Prostate gland (tissue), 2 donors: ENCODE measurements around the gene DBX1. TPM values are rescaled to one million over a fixed set of nuclear protein-coding genes. Genes with fewer than 3 reads are reported as not detected.
"Not testable (repeated sequence)": the region's sequence is repeated elsewhere in the genome, so short reads cannot be mapped to it uniquely, and the experiment has no call there.

Experiments used
- DNase-seq: peaks from one replicate; pipeline ENCODE4 v3.0.0-alpha.2; 2019; ENCODE audit warnings: low spot score
- H3K27ac ChIP-seq, 2 donors: fragments of 200-600 bp; sonication (generic); 2 replicates each; pipeline ENCODE4 v1.5.1; 2017 to 2019
- H3K27me3 ChIP-seq: fragments of 200-600 bp; sonication (generic); replicated peaks from 2 replicates; pipeline ENCODE4 v1.5.1; 2019; ENCODE audit not compliant: insufficient read depth
- H3K36me3 ChIP-seq, 2 donors: fragments of 200-600 bp; sonication (generic); 1 replicate in 1 of 2; 2 replicates in 1 of 2; pipeline versions ENCODE4 v1.5.1 to v1.8.1; 2017 to 2019
- H3K4me1 ChIP-seq: fragments of 200-600 bp; sonication (generic); replicated peaks from 2 replicates; pipeline ENCODE4 v1.5.1; 2019
- H3K4me3 ChIP-seq, 2 donors: fragments of 200-600 bp; sonication (generic); 2 replicates each; pipeline ENCODE4 v1.5.1; 2017 to 2019
- H3K9me3 ChIP-seq: fragments of 200-600 bp; sonication (generic); 2 replicates; pipeline ENCODE4 v1.5.1; 2017
- POLR2A ChIP-seq: fragments of 450-650 bp; IDR thresholded peaks from one replicate; pipeline ENCODE4 v1.6.1; 2016; ENCODE audit warnings: antibody characterized with exemption, mild to moderate bottlenecking
- POLR2AphosphoS5 ChIP-seq: sonication (generic); formaldehyde crosslinking; IDR thresholded peaks from one replicate; pipeline ENCODE4 v1.6.1; 2017; ENCODE audit warnings: antibody characterized with exemption
- WGBS: methylation state at CpG from one replicate; pipeline ENCODE4 v1.1.5; 2018; 5-methylcytosine and 5-hydroxymethylcytosine counted together
- intact Hi-C: fragments of 100-400 bp; cut with DNase I; formaldehyde crosslinking; loops from one replicate; pipeline ENCODE4 v1.14.2; 2022
- total RNA-seq, 2 donors: library from RNA; depleted of rRNA; stranded (reverse); fragments of >200 nt; gene quantifications; one replicate each; pipeline ENCODE4 v1.1.0, GENCODE V29; 2016
- TF ChIP-seq, protein P1 (sequence below), 4 experiments: fragments of 200-600 bp in 2 of 4; fragments of 450-650 bp in 2 of 4; sonication (generic) in 2 of 4; IDR thresholded peaks; 1 replicate in 3 of 4; 2 replicates in 1 of 4; pipeline ENCODE4 v1.5.1; 2016 to 2019; ENCODE audit warnings: antibody characterized with exemption in 4 of 4, mild to moderate bottlenecking in 2 of 4, moderate library complexity in 2 of 4

Gene DBX1
- total RNA-seq, 2 donors from 2014 or later, result not detected

DNA sequence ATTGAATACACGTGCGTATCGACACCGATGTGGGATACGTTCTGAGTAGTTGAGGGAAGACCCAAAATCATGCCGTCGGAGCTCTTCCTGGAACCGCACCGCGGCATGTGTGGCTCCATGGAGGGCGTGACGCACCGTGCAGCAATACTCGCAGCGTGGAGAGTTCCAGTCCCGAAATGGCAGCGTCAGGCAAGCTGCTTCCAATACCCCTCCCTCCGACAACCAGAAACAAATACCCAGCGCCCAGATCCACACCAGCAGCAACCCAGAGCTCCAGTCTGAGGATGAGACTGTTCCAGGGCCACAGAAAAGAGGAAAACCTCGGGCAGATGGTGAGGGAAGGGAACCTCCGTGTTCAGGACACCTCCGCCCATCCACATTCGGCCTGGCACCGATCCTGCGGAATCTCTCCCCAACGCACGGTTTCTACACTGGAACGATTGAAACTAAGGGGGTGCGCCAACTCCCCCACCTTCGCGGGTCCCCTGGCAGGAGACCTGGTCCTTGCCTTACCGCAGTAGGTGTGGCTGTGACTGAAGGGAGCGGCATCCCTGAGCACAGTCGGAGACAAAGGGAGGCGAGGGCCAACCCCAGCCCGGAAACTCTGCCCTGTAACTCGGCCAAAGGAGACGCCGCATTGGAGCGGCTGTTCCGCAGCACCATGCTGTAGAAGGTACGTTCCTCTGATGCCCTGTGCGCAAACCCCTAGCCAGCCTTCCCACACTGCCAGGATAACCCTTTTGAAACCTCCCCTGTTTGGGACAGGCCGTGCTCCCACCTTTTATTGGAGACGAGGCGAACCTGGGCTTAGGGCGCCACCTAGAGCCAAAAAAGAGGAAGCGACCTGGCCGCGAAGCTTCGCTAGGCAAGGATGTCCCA, 28.2 kb downstream of the DBX1 start:
- H3K4me3 ChIP-seq, result peak overlapping the region; percentile 16 to 26
- peak; percentile 50 for DNase-seq
- WGBS, result 20% methylated on average over 51 of the region's 51 CpGs
- H3K9me3 ChIP-seq, result no peaks in the 10 kb centered on the region
- no peaks in the 10 kb centered on the region for H3K27me3 ChIP-seq
- no peak for TF ChIP-seq POLR2AphosphoS5
- TF ChIP-seq, protein P1, sequence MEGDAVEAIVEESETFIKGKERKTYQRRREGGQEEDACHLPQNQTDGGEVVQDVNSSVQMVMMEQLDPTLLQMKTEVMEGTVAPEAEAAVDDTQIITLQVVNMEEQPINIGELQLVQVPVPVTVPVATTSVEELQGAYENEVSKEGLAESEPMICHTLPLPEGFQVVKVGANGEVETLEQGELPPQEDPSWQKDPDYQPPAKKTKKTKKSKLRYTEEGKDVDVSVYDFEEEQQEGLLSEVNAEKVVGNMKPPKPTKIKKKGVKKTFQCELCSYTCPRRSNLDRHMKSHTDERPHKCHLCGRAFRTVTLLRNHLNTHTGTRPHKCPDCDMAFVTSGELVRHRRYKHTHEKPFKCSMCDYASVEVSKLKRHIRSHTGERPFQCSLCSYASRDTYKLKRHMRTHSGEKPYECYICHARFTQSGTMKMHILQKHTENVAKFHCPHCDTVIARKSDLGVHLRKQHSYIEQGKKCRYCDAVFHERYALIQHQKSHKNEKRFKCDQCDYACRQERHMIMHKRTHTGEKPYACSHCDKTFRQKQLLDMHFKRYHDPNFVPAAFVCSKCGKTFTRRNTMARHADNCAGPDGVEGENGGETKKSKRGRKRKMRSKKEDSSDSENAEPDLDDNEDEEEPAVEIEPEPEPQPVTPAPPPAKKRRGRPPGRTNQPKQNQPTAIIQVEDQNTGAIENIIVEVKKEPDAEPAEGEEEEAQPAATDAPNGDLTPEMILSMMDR (IDR thresholded peaks at IDR 0.05), result peak; percentile 44 to 88 (median 69)
- intact Hi-C loops, result loop anchor here (1.0 to 5.0 kb wide), 2 partner anchors 181 to 575 kb away; no protein-coding TSS in a partner anchor
- no peak overlapping the region for H3K27ac ChIP-seq
- H3K36me3 ChIP-seq, result no peaks in the 10 kb centered on the region
- no peaks in the 10 kb centered on the region for H3K4me1 ChIP-seq

DNA sequence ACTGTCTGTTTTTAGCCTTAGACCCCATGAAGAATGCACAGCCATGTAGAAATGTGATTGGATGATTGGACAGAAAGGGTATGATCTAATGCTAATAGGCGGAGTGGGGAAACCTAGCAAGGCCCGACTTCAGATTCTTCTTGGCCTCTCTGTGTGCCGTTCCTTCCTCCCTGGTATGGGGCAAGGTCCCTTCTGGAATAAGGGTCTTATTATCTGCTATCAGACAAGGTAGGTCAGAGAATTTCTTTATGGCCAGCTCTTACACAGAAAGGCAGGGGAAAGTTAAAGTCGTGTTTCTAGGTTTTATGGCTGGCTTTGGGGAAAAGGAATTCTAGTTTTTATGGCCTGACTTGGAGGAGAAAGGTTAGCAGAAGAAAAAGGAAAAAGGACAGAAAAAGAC, 30.6 kb downstream of the DBX1 start:
- WGBS, result 72% methylated on average over 4 of the region's 4 CpGs
- H3K27ac ChIP-seq, result no peak overlapping the region
- no peaks in the 10 kb centered on the region for H3K36me3 ChIP-seq
- H3K27me3 ChIP-seq, result no peaks in the 10 kb centered on the region
- no peaks in the 10 kb centered on the region for H3K9me3 ChIP-seq
- TF ChIP-seq, protein P1 (IDR thresholded peaks at IDR 0.05), result no peak
- TF ChIP-seq POLR2AphosphoS5, result no peak
- no peak for TF ChIP-seq POLR2A
- no peaks in the 10 kb centered on the region for H3K4me1 ChIP-seq
- intact Hi-C loops, result loop anchor here (2.0 to 5.0 kb wide), 3 partner anchors 179 to 572 kb away; no protein-coding TSS in a partner anchor
- no peak overlapping the region for H3K4me3 ChIP-seq
- no peak for DNase-seq

DNA sequence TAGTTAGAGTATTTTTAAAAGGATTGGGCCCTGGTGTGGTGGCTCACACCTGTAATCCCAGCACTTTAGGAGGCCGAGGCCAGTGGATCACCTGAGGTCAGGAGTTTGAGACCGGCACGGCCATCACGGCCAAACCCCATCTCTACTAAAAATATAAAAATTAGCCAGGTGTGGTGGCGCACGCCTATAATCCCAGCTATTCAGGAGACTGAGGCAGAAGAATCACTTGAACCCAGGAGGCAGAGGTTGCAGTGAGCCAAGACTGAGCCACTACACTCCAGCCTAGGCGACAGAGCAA, 31.8 kb downstream of the DBX1 start:
- intact Hi-C loops, result loop anchor here (2.0 to 5.0 kb wide), 2 partner anchors 178 to 229 kb away; no protein-coding TSS in a partner anchor
- not testable (repeated sequence) for H3K27me3 ChIP-seq, H3K9me3 ChIP-seq, H3K4me3 ChIP-seq, H3K27ac ChIP-seq, H3K36me3 ChIP-seq, DNase-seq, H3K4me1 ChIP-seq
- 90% methylated on average over 7 of the region's 7 CpGs for WGBS

DNA sequence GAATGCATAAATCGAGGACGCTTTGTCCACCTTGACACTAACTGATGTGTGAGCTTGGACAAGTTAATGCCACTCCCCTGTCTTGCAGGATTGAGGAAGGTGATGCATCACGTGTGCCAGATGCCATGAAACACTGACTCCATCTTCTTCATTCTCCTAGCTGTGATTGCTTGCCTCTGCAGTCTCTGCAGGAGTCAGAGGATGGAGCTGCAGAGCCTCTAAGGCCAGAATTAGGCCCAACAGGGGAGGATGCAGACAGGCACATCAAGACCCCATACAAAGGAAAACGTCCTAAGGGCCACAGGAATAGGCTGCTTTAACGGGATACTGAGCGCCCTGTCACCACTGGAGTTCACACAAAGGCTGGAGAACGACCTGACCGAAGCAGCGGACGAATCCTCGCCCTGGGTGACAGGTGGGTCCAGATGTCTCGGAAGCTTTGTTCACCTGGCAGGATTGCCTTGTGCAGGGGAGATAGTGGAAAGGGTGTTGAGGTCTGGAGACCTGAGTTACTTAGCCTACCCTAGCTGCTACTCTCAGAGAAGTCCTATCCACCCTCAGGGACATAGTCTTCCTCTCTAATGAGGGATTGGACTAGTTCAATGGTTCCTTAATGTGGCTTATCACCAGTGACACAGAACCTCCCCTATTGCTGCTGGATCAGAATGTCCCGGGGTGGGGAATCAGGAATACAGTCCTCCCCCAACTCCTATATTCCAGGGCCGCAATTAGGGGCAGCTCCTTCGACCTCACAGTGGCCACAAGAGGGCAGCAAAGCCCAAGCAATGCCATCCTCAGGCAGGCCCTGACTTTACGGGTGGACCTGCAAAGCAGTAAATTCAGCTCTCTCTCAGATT, 32.4 kb downstream of the DBX1 start:
- DNase-seq, result peak; percentile 57
- intact Hi-C loops, result loop anchor here (2.0 to 5.0 kb wide), 2 partner anchors 177 to 229 kb away; no protein-coding TSS in a partner anchor
- H3K4me1 ChIP-seq, result no peaks in the 10 kb centered on the region

DNA sequence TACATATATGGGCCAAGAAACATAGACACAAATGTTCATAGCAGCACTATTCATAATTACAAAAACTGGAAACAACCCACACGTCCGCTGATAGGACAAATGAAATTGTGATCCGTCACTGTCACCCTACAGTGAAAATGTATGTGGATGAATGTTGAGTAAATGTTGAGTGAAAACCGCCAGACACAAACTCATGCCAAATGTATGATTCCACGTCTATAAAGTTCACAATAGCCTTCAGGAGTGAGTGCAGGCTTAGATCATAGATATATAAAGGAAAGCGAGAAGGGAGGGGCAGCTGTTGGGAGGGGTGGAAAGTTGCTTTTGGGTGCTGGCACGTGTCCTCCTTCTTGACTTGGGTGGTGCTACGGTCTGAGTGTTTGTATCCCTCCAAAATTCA, 33.6 kb downstream of the DBX1 start:
- DNase-seq, result no peak
- Histone ChIP-seq H3K27me3 (no peaks in the 10 kb centered on the region), H3K4me3 (no peak overlapping the region), H3K36me3 (no peaks in the 10 kb centered on the region), H3K4me1 (no peaks in the 10 kb centered on the region), H3K27ac (no peak overlapping the region), H3K9me3 (no peaks in the 10 kb centered on the region)
- intact Hi-C loops, result loop anchor here (5.0 kb wide), 1 partner anchor 231 kb away; no protein-coding TSS in a partner anchor
- WGBS, result 84% methylated on average over 8 of the region's 8 CpGs
- TF ChIP-seq POLR2A, result no peak
- TF ChIP-seq, protein P1 (IDR thresholded peaks at IDR 0.05), result no peak
- no peak for TF ChIP-seq POLR2AphosphoS5

More for the DNA sequence above, 32.4 kb downstream of the DBX1 start:
- TF ChIP-seq POLR2AphosphoS5 (no peak), POLR2A (no peak)
- TF ChIP-seq, protein P1 (IDR thresholded peaks at IDR 0.05), result peak; percentile 64 to 81 (median 75)
- no peaks in the 10 kb centered on the region for H3K9me3 ChIP-seq
- 68% methylated on average over 16 of the region's 16 CpGs for WGBS
- no peaks in the 10 kb centered on the region for H3K36me3 ChIP-seq
- no peak overlapping the region for H3K4me3 ChIP-seq
- no peaks in the 10 kb centered on the region for H3K27me3 ChIP-seq
- H3K27ac ChIP-seq, result no peak overlapping the region
